Neuronal stem cell (in vitro differentiated cells): ENCODE measurements around the gene NRDE2.

Source experiments
- DNase-seq: peaks from one replicate; pipeline ENCODE4 v3.0.0-alpha.2; 2013; ENCODE audit warnings: low spot score
- H2AFZ ChIP-seq: one replicate; pipeline ENCODE4 v1.6.1; 2013; ENCODE audit warnings: mild to moderate bottlenecking, low read length, inconsistent platforms
- H2AK5ac ChIP-seq: 2 replicates; pipeline ENCODE4 v1.6.1; 2013; ENCODE audit warnings: low read depth, mild to moderate bottlenecking, inconsistent platforms, low read length, moderate library complexity, mixed read lengths
- H2BK120ac ChIP-seq: 2 replicates; pipeline ENCODE4 v1.6.1; 2013; ENCODE audit warnings: low read depth, mild to moderate bottlenecking, inconsistent platforms, low read length, moderate library complexity, mixed read lengths
- H2BK12ac ChIP-seq: one replicate; pipeline ENCODE4 v1.6.1; 2013; ENCODE audit warnings: low read length, inconsistent platforms
- H2BK15ac ChIP-seq: 2 replicates; pipeline ENCODE4 v1.6.1; 2013; ENCODE audit warnings: mild to moderate bottlenecking, low read length, inconsistent platforms, mixed read lengths
- H2BK5ac ChIP-seq: one replicate; pipeline ENCODE4 v1.6.1; 2013; ENCODE audit warnings: inconsistent platforms, mild to moderate bottlenecking, low read length, moderate library complexity
- H3K14ac ChIP-seq: one replicate; pipeline ENCODE4 v1.6.1; 2013; ENCODE audit warnings: low read length, inconsistent platforms
- H3K18ac ChIP-seq: 2 replicates; pipeline ENCODE4 v1.6.1; 2013; ENCODE audit warnings: low read length, inconsistent platforms
- H3K23ac ChIP-seq: 2 replicates; pipeline ENCODE4 v1.6.1; 2013; ENCODE audit warnings: low read depth, mild to moderate bottlenecking, mixed read lengths, low read length, inconsistent platforms; ENCODE audit not compliant: poor library complexity
- H3K27ac ChIP-seq: replicated peaks from 3 replicates; pipeline ENCODE4 v1.5.1; 2013; ENCODE audit warnings: low read length, inconsistent platforms
- H3K27me3 ChIP-seq, 3 experiments: 2 replicates each; pipeline ENCODE4 v1.6.1; 2013; ENCODE audit warnings: low read length in 3 of 3, mild to moderate bottlenecking in 2 of 3, inconsistent platforms in 1 of 3, low read depth in 1 of 3, mixed read lengths in 1 of 3, moderate library complexity in 1 of 3; ENCODE audit not compliant: control insufficient read depth in 3 of 3, insufficient read depth in 3 of 3
- H3K36me3 ChIP-seq, 2 donors: replicated peaks in 1 of 2; 2 replicates each; pipeline ENCODE4 v1.6.1; 2013; ENCODE audit warnings: low read length in 2 of 2; ENCODE audit not compliant: control insufficient read depth in 2 of 2, insufficient read depth in 2 of 2
- H3K4ac ChIP-seq: 2 replicates; pipeline ENCODE4 v1.6.1; 2013; ENCODE audit warnings: inconsistent platforms, mild to moderate bottlenecking, low read length, moderate library complexity
- H3K4me1 ChIP-seq, 2 donors: 1 replicate in 1 of 2; 2 replicates in 1 of 2; pipeline ENCODE4 v1.6.1; 2013; ENCODE audit warnings: low read length in 2 of 2, low read depth in 1 of 2; ENCODE audit not compliant: control insufficient read depth in 2 of 2, insufficient read depth in 1 of 2
- H3K4me2 ChIP-seq: one replicate; pipeline ENCODE4 v1.6.1; 2013; ENCODE audit warnings: mild to moderate bottlenecking, low read length, inconsistent platforms; ENCODE audit not compliant: insufficient read depth, poor library complexity, severe bottlenecking
- H3K4me3 ChIP-seq, 2 donors: 2 replicates each; pipeline ENCODE4 v1.5.1; 2013; ENCODE audit warnings: low read length in 2 of 2, mild to moderate bottlenecking in 2 of 2, inconsistent platforms in 1 of 2, moderate library complexity in 1 of 2
- H3K79me1 ChIP-seq: one replicate; pipeline ENCODE4 v1.6.1; 2013; ENCODE audit warnings: low read depth, mild to moderate bottlenecking, inconsistent platforms, low read length, moderate library complexity
- H3K9ac ChIP-seq: one replicate; pipeline ENCODE4 v1.6.1; 2013; ENCODE audit warnings: mild to moderate bottlenecking, low read depth, low read length, inconsistent platforms; ENCODE audit not compliant: poor library complexity
- H3K9me3 ChIP-seq, 2 donors: replicated peaks in 1 of 2; 2 replicates each; pipeline versions ENCODE3 to v1.6.1; 2013; ENCODE audit warnings: low read length in 2 of 2, mild to moderate bottlenecking in 2 of 2, inconsistent platforms in 1 of 2, low read depth in 1 of 2, mixed read lengths in 1 of 2, moderate library complexity in 1 of 2; ENCODE audit not compliant: control insufficient read depth in 2 of 2, insufficient read depth in 1 of 2
- H4K8ac ChIP-seq: one replicate; pipeline ENCODE4 v1.6.1; 2013; ENCODE audit warnings: low read depth, mild to moderate bottlenecking, inconsistent platforms, low read length, moderate library complexity
- H4K91ac ChIP-seq: one replicate; pipeline ENCODE4 v1.6.1; 2013; ENCODE audit warnings: low read length, low read depth, mild to moderate bottlenecking, inconsistent platforms; ENCODE audit not compliant: poor library complexity
- WGBS, 2 donors: extraction: QIAGEN DNeasy Blood & Tissue Kit; methylation state at CpG; one replicate each; pipeline ENCODE4 v1.1.7; 2013; ENCODE audit warnings: missing lambda C conversion rate in 2 of 2, mixed read lengths in 1 of 2; ENCODE audit not compliant: insufficient read length in 2 of 2, insufficient replicate concordance in 1 of 2; ENCODE audit errors: extremely low coverage in 2 of 2; 5-methylcytosine and 5-hydroxymethylcytosine counted together

Gene NRDE2

GRCh38 chr14:90294872-90295271 lies 36.9 kb downstream of the NRDE2 start:
- H4K8ac ChIP-seq = no peak overlapping the region
- no CpG with 5 or more reads among the region's 2 CpGs for WGBS, 2 donors

DNA sequence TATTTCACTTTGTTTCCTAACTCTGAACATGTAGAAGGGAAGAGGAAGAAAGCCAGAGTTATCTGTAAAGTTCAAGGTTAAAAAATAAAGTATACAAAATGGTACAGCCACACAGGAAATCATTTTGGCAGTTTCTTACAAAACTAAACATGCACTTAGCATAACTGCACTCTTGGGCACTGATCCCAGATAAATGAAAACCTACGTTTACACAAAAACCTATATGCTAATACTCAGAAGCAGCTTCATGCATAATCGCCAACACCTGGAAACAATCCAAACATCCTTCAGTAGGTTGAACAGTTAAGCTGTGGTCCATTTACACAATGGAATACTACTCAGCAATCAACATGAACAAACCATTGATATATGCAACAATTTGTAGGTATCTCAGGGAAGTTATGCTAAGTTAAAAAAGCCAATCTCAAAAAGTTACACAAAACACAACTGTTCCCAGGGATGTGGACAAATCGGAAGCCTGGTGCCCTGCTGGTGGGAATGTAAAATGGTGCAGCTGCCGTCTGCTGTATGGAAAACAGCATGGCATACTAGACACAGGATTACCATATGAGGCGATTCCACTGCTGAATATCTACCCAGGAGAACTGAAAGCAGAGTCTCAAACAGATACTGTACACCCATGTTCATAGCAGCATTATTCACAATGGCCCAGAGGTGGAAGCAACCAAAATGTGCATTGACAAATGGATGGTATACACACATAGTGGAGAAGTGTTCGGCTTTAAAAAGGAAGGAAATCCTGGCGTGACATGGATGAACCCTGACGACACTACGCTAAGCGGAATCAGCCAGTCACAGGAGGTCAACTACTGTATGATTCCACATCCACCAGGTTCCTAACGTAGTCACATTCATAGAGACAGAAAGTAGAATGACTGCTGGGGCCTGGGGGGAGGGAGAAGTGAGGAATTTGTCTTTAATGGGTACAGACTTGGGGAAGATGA lies 37.7 kb downstream of the NRDE2 start:
- no peak overlapping the region for H4K91ac ChIP-seq
- H3K4me3 ChIP-seq = no peak overlapping the region
- no peaks in the 10 kb centered on the region for H3K9me3 ChIP-seq
- no peak overlapping the region for H2BK12ac ChIP-seq
- no peak overlapping the region for H3K14ac ChIP-seq
- no peak overlapping the region for H3K27ac ChIP-seq
- H3K4me1 ChIP-seq = peaks cover 1 to 3% of the 10 kb centered on the region in 2 donors
- H2AK5ac ChIP-seq = no peak overlapping the region
- no peak overlapping the region for H4K8ac ChIP-seq
- H3K23ac ChIP-seq = no peak overlapping the region
- no peak for DNase-seq
- no peak overlapping the region for H2BK120ac ChIP-seq
- H3K36me3 ChIP-seq = peaks cover 16 to 93% of the 10 kb centered on the region in 2 donors
- H3K18ac ChIP-seq = no peak overlapping the region
- H2BK15ac ChIP-seq = no peak overlapping the region
- no peak overlapping the region for H2AFZ ChIP-seq
- H3K79me1 ChIP-seq = no peaks in the 10 kb centered on the region
- no peaks in the 10 kb centered on the region for H3K27me3 ChIP-seq
- no peak overlapping the region for H3K4ac ChIP-seq
- H2BK5ac ChIP-seq = no peak overlapping the region
- no peak overlapping the region for H3K9ac ChIP-seq
- WGBS, 2 donors = no CpG with 5 or more reads among the region's 11 CpGs
- H3K4me2 ChIP-seq = no peak overlapping the region

More at GRCh38 chr14:90294872-90295271, 36.9 kb downstream of the NRDE2 start:
- Histone ChIP-seq H3K79me1 (no peaks in the 10 kb centered on the region), H2BK12ac (no peak overlapping the region), H3K4me3 (no peak overlapping the region), H3K18ac (no peak overlapping the region), H2BK120ac (no peak overlapping the region), H2AK5ac (no peak overlapping the region), H3K27ac (no peak overlapping the region), H3K4ac (no peak overlapping the region), H2AFZ (no peak overlapping the region), H2BK15ac (no peak overlapping the region), H3K4me2 (no peak overlapping the region), H3K23ac (no peak overlapping the region), H3K36me3 (peaks cover 15 to 94% of the 10 kb centered on the region in 2 donors), H2BK5ac (no peak overlapping the region), H3K4me1 (peaks cover 0 to 1% of the 10 kb centered on the region in 2 donors), H3K9ac (no peak overlapping the region), H3K27me3 (no peaks in the 10 kb centered on the region), H3K14ac (no peak overlapping the region), H3K9me3 (no peaks in the 10 kb centered on the region), H4K91ac (no peak overlapping the region)
- no peak for DNase-seq

- Histone ChIP-seq H4K91ac (no peak overlapping the region), H2BK5ac (no peak overlapping the region), H3K14ac (no peak overlapping the region), H2BK12ac (no peak overlapping the region), H3K18ac (no peak overlapping the region), H4K8ac (no peak overlapping the region), H2AFZ (no peak overlapping the region), H3K27ac (no peak overlapping the region), H3K23ac (no peak overlapping the region), H3K4ac (no peak overlapping the region), H3K9ac (no peak overlapping the region), H3K4me2 (no peak overlapping the region), H3K9me3 (no peaks in the 10 kb centered on the region), H3K79me1 (no peaks in the 10 kb centered on the region), H2BK120ac (no peak overlapping the region), H2BK15ac (no peak overlapping the region), H3K27me3 (no peaks in the 10 kb centered on the region), H3K4me3 (no peak overlapping the region), H2AK5ac (no peak overlapping the region), H3K4me1 (peaks cover 1 to 12% of the 10 kb centered on the region in 2 donors), H3K36me3 (peaks cover 29 to 92% of the 10 kb centered on the region in 2 donors)
- no peak for DNase-seq
- no CpG with 5 or more reads among the region's 7 CpGs for WGBS, 2 donors
Measured at GRCh38 chr14:90291699-90292098, 40.0 kb downstream of the NRDE2 start.

- no peak for DNase-seq
- H3K36me3 ChIP-seq = peaks cover 31 to 91% of the 10 kb centered on the region in 2 donors
- no peak overlapping the region for H3K14ac ChIP-seq
Measured at GRCh38 chr14:90290337-90291011, 41.3 kb downstream of the NRDE2 start.

More at GRCh38 chr14:90290337-90291011, 41.3 kb downstream of the NRDE2 start:
- Histone ChIP-seq H2BK5ac (no peak overlapping the region), H3K4me2 (no peak overlapping the region), H2AFZ (no peak overlapping the region), H3K4me3 (no peak overlapping the region), H3K9me3 (no peaks in the 10 kb centered on the region), H2BK120ac (no peak overlapping the region), H2AK5ac (no peak overlapping the region), H3K9ac (no peak overlapping the region), H3K27me3 (no peaks in the 10 kb centered on the region), H4K8ac (no peak overlapping the region), H3K4ac (no peak overlapping the region), H3K23ac (peak overlapping the region; percentile 12), H3K27ac (no peak overlapping the region), H2BK12ac (no peak overlapping the region), H3K18ac (no peak overlapping the region), H2BK15ac (no peak overlapping the region), H3K79me1 (no peaks in the 10 kb centered on the region), H4K91ac (no peak overlapping the region), H3K4me1 (peaks cover 1 to 12% of the 10 kb centered on the region in 2 donors)
- WGBS, 2 donors = no CpG with 5 or more reads among the region's 6 CpGs
